Glutamatergic neuron (in vitro differentiated cells): ENCODE data around the gene TRPM2. TPM values are rescaled to one million over a fixed set of nuclear protein-coding genes. Genes with fewer than 3 reads are reported as not detected.

Experiments
- DNase-seq: peaks from one replicate; pipeline ENCODE4 v3.0.0; 2022
- H3K27ac Mint-ChIP-seq: one replicate; pipeline ENCODE4 v1.8.0; 2020; ENCODE audit warnings: mild to moderate bottlenecking, mixed read lengths, inconsistent platforms; ENCODE audit not compliant: unreplicated experiment
- H3K27me3 Mint-ChIP-seq: one replicate; pipeline ENCODE4 v1.8.0; 2020; ENCODE audit warnings: mild to moderate bottlenecking, moderate library complexity, mixed read lengths, inconsistent platforms; ENCODE audit not compliant: unreplicated experiment
- H3K36me3 Mint-ChIP-seq: one replicate; pipeline ENCODE4 v1.8.0; 2020; ENCODE audit warnings: mild to moderate bottlenecking, mixed read lengths, inconsistent platforms; ENCODE audit not compliant: unreplicated experiment
- H3K4me1 Mint-ChIP-seq: one replicate; pipeline ENCODE4 v1.8.0; 2020; ENCODE audit warnings: mild to moderate bottlenecking, low read depth, mixed read lengths, inconsistent platforms; ENCODE audit not compliant: unreplicated experiment
- H3K4me3 Mint-ChIP-seq: one replicate; pipeline ENCODE4 v1.8.0; 2020; ENCODE audit warnings: mild to moderate bottlenecking, mixed read lengths, inconsistent platforms; ENCODE audit not compliant: unreplicated experiment
- H3K9me3 Mint-ChIP-seq: one replicate; pipeline ENCODE4 v1.8.0; 2020; ENCODE audit warnings: mild to moderate bottlenecking, moderate library complexity, mixed read lengths, inconsistent platforms; ENCODE audit not compliant: unreplicated experiment
- CTCF ChIP-seq: fragments of 200-600 bp; sonication (generic); IDR thresholded peaks from one replicate; pipeline ENCODE4 v1.5.0; 2021; ENCODE audit not compliant: partially characterized antibody, unreplicated experiment
- total RNA-seq: library from RNA; stranded (reverse); fragmentation: NEBNext Ultra II Directional; extraction: Animal tissue kit (Norgen Biotek cat#: 25700); gene quantifications from one replicate; pipeline ENCODE4 v1.2.1, GENCODE V29; 2021; ENCODE audit not compliant: unreplicated experiment

The TRPM2 gene
- total RNA-seq, 1 donor from 2014 or later: not detected

- no peaks in the 10 kb centered on the region for H3K36me3 Mint-ChIP-seq
- H3K9me3 Mint-ChIP-seq: peaks cover 9% of the 10 kb centered on the region
- H3K4me1 Mint-ChIP-seq: peaks cover 1% of the 10 kb centered on the region
- TF ChIP-seq CTCF: no peak
- H3K27ac Mint-ChIP-seq: no peak overlapping the region
- no peak overlapping the region for H3K4me3 Mint-ChIP-seq
- peaks cover 1% of the 10 kb centered on the region for H3K27me3 Mint-ChIP-seq
- no peak for DNase-seq
These were observed 29.1 kb downstream of the TRPM2 start for GRCh38 chr21:44382536-44382935.

- no peak overlapping the region for H3K4me3 Mint-ChIP-seq
- no peak overlapping the region for H3K27ac Mint-ChIP-seq
- no peaks in the 10 kb centered on the region for H3K36me3 Mint-ChIP-seq
- peaks cover 7% of the 10 kb centered on the region for H3K9me3 Mint-ChIP-seq
- no peak for DNase-seq
- TF ChIP-seq CTCF: no peak
- H3K4me1 Mint-ChIP-seq: peaks cover 1% of the 10 kb centered on the region
- H3K27me3 Mint-ChIP-seq: no peaks in the 10 kb centered on the region
These were observed 29.8 kb downstream of the TRPM2 start for GRCh38 chr21:44383216-44383615.

GRCh38 chr21:44384968-44385367, 31.5 kb downstream of the TRPM2 start:
- H3K9me3 Mint-ChIP-seq: peaks cover 8% of the 10 kb centered on the region
- no peak for DNase-seq
- H3K36me3 Mint-ChIP-seq: no peaks in the 10 kb centered on the region
- H3K4me3 Mint-ChIP-seq: no peak overlapping the region
- peaks cover 1% of the 10 kb centered on the region for H3K4me1 Mint-ChIP-seq
- H3K27ac Mint-ChIP-seq: no peak overlapping the region
- TF ChIP-seq CTCF: no peak
- no peaks in the 10 kb centered on the region for H3K27me3 Mint-ChIP-seq

GRCh38 chr21:44389335-44389734, 35.9 kb downstream of the TRPM2 start:
- DNase-seq: no peak
- TF ChIP-seq CTCF: no peak
- no peaks in the 10 kb centered on the region for H3K4me1 Mint-ChIP-seq
- no peak overlapping the region for H3K4me3 Mint-ChIP-seq
- H3K9me3 Mint-ChIP-seq: peaks cover 21% of the 10 kb centered on the region
- no peak overlapping the region for H3K27ac Mint-ChIP-seq
- peaks cover 8% of the 10 kb centered on the region for H3K36me3 Mint-ChIP-seq
- peaks cover 5% of the 10 kb centered on the region for H3K27me3 Mint-ChIP-seq

- Mint-ChIP-seq H3K9me3 (peaks cover 21% of the 10 kb centered on the region), H3K4me1 (no peaks in the 10 kb centered on the region), H3K36me3 (peaks cover 8% of the 10 kb centered on the region), H3K4me3 (no peak overlapping the region), H3K27ac (no peak overlapping the region), H3K27me3 (peaks cover 5% of the 10 kb centered on the region)
- no peak for TF ChIP-seq CTCF
- DNase-seq: no peak
These were observed 37.5 kb downstream of the TRPM2 start for GRCh38 chr21:44390886-44391285.
